Naive thymus-derived CD8-positive, alpha-beta T cell (primary cell): ENCODE data around the gene RHBDL1. TPM values are rescaled to one million over a fixed set of nuclear protein-coding genes. Genes with fewer than 3 reads are reported as not detected.

Source experiments
- polyA plus RNA-seq, 3 donors: library from polyadenylated mRNA; unstranded; fragments of 300-500 nt; fragmentation: Illumina TruSeq; gene quantifications; one replicate each; pipeline ENCODE4 v1.2.3, GENCODE V29; 2021
- total RNA-seq, 8 experiments: library from RNA in 2 of 8; stranded (reverse) in 2 of 8; gene quantifications; one replicate each; pipeline ENCODE4 v1.2.3 and lab custom pipeline; 2021 to 2026

Gene RHBDL1
- total and polyA plus RNA-seq, 5 experiments from 2014 or later = 1.3 to 1.4 TPM; not detected in 3

Other genes starting within 250 kb of the RHBDL1 start
- 10 to 100 TPM; 63.1 to 63.2 TPM for gene CAPN15, start 148.0 kb upstream of the RHBDL1 start, total RNA-seq
- gene CAPN15, start 148.0 kb upstream of the RHBDL1 start, polyA plus RNA-seq = 1 to 10 TPM; 5.5 to 7.9 (median 6.0) TPM
- gene PRR35, start 115.3 kb upstream of the RHBDL1 start, total RNA-seq = not detected
- gene PRR35, start 115.3 kb upstream of the RHBDL1 start, polyA plus RNA-seq = not detected
- 1 to 10 TPM; 4.7 to 5.3 TPM for gene NHLRC4, start 108.7 kb upstream of the RHBDL1 start, total RNA-seq
- 1 to 10 TPM; 1.5 to 3.3 (median 1.7) TPM for gene NHLRC4, start 108.7 kb upstream of the RHBDL1 start, polyA plus RNA-seq
- 10 to 100 TPM; 55.8 to 59.0 TPM for gene PIGQ, start 105.7 kb upstream of the RHBDL1 start, total RNA-seq
- 10 to 100 TPM in 1 of 3 donors, 1 to 10 TPM in 2; 8.8 to 13.4 (median 9.3) TPM for gene PIGQ, start 105.7 kb upstream of the RHBDL1 start, polyA plus RNA-seq
- gene RAB40C, start 85.6 kb upstream of the RHBDL1 start, total RNA-seq = 10 to 100 TPM; 18.6 to 19.9 TPM
- gene RAB40C, start 85.6 kb upstream of the RHBDL1 start, polyA plus RNA-seq = 10 to 100 TPM in 1 of 3 donors, 1 to 10 TPM in 2; 5.8 to 14.6 (median 6.2) TPM
- under 1 TPM; 0.47 to 0.57 TPM for gene WFIKKN1, start 44.7 kb upstream of the RHBDL1 start, total RNA-seq
- under 1 TPM in 1 of 3 donors, not detected in 2; 0.07 TPM for gene WFIKKN1, start 44.7 kb upstream of the RHBDL1 start, polyA plus RNA-seq
- 10 to 100 TPM; 69.2 to 72.6 TPM for gene METTL26, start 39.4 kb upstream of the RHBDL1 start, total RNA-seq
- 10 to 100 TPM; 88.4 to 98.4 (median 89.8) TPM for gene METTL26, start 39.4 kb upstream of the RHBDL1 start, polyA plus RNA-seq
- 10 to 100 TPM; 31.9 to 32.2 TPM for gene MCRIP2, start 33.8 kb upstream of the RHBDL1 start, total RNA-seq
- 10 to 100 TPM; 28.1 to 36.6 (median 35.5) TPM for gene MCRIP2, start 33.8 kb upstream of the RHBDL1 start, polyA plus RNA-seq
- 10 to 100 TPM; 17.8 to 19.2 TPM for gene WDR90, start 26.3 kb upstream of the RHBDL1 start, total RNA-seq
- gene WDR90, start 26.3 kb upstream of the RHBDL1 start, polyA plus RNA-seq = 1 to 10 TPM in 2 of 3 donors, under 1 TPM in 1; 0.27 to 2.5 (median 1.5) TPM
- gene RHOT2, start 7.5 kb upstream of the RHBDL1 start, total RNA-seq = 100 to 1,000 TPM; 220 TPM
- gene RHOT2, start 7.5 kb upstream of the RHBDL1 start, polyA plus RNA-seq = 10 to 100 TPM; 25.1 to 44.8 (median 31.8) TPM
- gene STUB1, start 4.7 kb downstream of the RHBDL1 start, total RNA-seq = 100 to 1,000 TPM in 1 of 2 experiments, 10 to 100 TPM in 1; 86.4 to 103 TPM
- 100 to 1,000 TPM; 133 to 142 (median 135) TPM for gene STUB1, start 4.7 kb downstream of the RHBDL1 start, polyA plus RNA-seq
- gene JMJD8, start 8.7 kb downstream of the RHBDL1 start, total RNA-seq = 10 to 100 TPM; 40.8 to 41.2 TPM
- 10 to 100 TPM; 31.7 to 62.8 (median 46.0) TPM for gene JMJD8, start 8.7 kb downstream of the RHBDL1 start, polyA plus RNA-seq
- 10 to 100 TPM; 16.1 to 18.4 TPM for gene WDR24, start 14.7 kb downstream of the RHBDL1 start, total RNA-seq
- gene WDR24, start 14.7 kb downstream of the RHBDL1 start, polyA plus RNA-seq = 10 to 100 TPM; 12.7 to 18.9 (median 14.7) TPM
- gene FBXL16, start 30.1 kb downstream of the RHBDL1 start, total RNA-seq = 10 to 100 TPM; 28.4 to 29.3 TPM
- 10 to 100 TPM in 1 of 3 donors, 1 to 10 TPM in 2; 3.0 to 22.0 (median 9.5) TPM for gene FBXL16, start 30.1 kb downstream of the RHBDL1 start, polyA plus RNA-seq
- 10 to 100 TPM; 13.1 to 14.4 TPM for gene METRN, start 39.4 kb downstream of the RHBDL1 start, total RNA-seq
- gene METRN, start 39.4 kb downstream of the RHBDL1 start, polyA plus RNA-seq = 10 to 100 TPM; 22.1 to 40.9 (median 35.8) TPM
- 10 to 100 TPM; 44.3 to 48.2 TPM for gene ANTKMT, start 45.5 kb downstream of the RHBDL1 start, total RNA-seq
- 100 to 1,000 TPM in 2 of 3 donors, 10 to 100 TPM in 1; 93.5 to 128 (median 113) TPM for gene ANTKMT, start 45.5 kb downstream of the RHBDL1 start, polyA plus RNA-seq
- 10 to 100 TPM; 12.0 to 15.1 TPM for gene CCDC78, start 50.8 kb downstream of the RHBDL1 start, total RNA-seq
- 1 to 10 TPM in 2 of 3 donors, not detected in 1; 1.1 to 1.4 TPM for gene CCDC78, start 50.8 kb downstream of the RHBDL1 start, polyA plus RNA-seq
- gene HAGHL, start 51.4 kb downstream of the RHBDL1 start, total RNA-seq = 10 to 100 TPM; 50.1 to 67.0 TPM
- 1 to 10 TPM; 5.0 to 6.2 (median 6.0) TPM for gene HAGHL, start 51.4 kb downstream of the RHBDL1 start, polyA plus RNA-seq
- gene CIAO3, start 65.3 kb downstream of the RHBDL1 start, total RNA-seq = 10 to 100 TPM; 56.0 to 56.4 TPM
- gene CIAO3, start 65.3 kb downstream of the RHBDL1 start, polyA plus RNA-seq = 10 to 100 TPM; 13.7 to 25.7 (median 16.9) TPM
- gene MSLN, start 85.1 kb downstream of the RHBDL1 start, total RNA-seq = not detected
- gene MSLN, start 85.1 kb downstream of the RHBDL1 start, polyA plus RNA-seq = not detected
- gene RPUSD1, start 112.7 kb downstream of the RHBDL1 start, total RNA-seq = 10 to 100 TPM; 27.7 to 29.1 TPM
- gene RPUSD1, start 112.7 kb downstream of the RHBDL1 start, polyA plus RNA-seq = 10 to 100 TPM; 19.7 to 32.2 (median 22.0) TPM
- gene CHTF18, start 112.9 kb downstream of the RHBDL1 start, total RNA-seq = 10 to 100 TPM; 47.8 to 54.3 TPM
- 1 to 10 TPM; 3.5 to 4.3 (median 4.0) TPM for gene CHTF18, start 112.9 kb downstream of the RHBDL1 start, polyA plus RNA-seq
- gene GNG13, start 125.1 kb downstream of the RHBDL1 start, total RNA-seq = not detected
- gene GNG13, start 125.1 kb downstream of the RHBDL1 start, polyA plus RNA-seq = not detected